Gastrocnemius medialis (tissue), 4 donors: ENCODE measurements around the gene WDR87. TPM values are rescaled to one million over a fixed set of nuclear protein-coding genes. Genes with fewer than 3 reads are reported as not detected.
"Not testable (repeated sequence)": the region's sequence is repeated elsewhere in the genome, so short reads cannot be mapped to it uniquely, and the experiment has no call there.

Experiments
- ATAC-seq, 2 donors: fragments of 150-250 bp; one replicate each; pipeline ENCODE4 v1.9.1; 2016
- DNase-seq, 2 donors: peaks; one replicate each; pipeline ENCODE4 v3.0.0-alpha.2; 2019
- H3K27ac ChIP-seq, 4 donors: fragments of 200-600 bp; sonication (generic); 1 replicate in 1 of 4; 2 replicates in 3 of 4; pipeline ENCODE4 v1.5.1; 2016 to 2018; ENCODE audit warnings: mild to moderate bottlenecking in 2 of 4, moderate library complexity in 1 of 4
- H3K27me3 ChIP-seq, 3 donors: fragments of 200-600 bp; sonication (generic) in 2 of 3; 1 replicate in 1 of 3; 2 replicates in 2 of 3; pipeline versions ENCODE4 v1.5.1 to v1.6.0; 2016 to 2019; ENCODE audit warnings: mild to moderate bottlenecking in 1 of 3, moderate library complexity in 1 of 3
- H3K36me3 ChIP-seq, 2 donors: fragments of 200-600 bp; sonication (generic) in 1 of 2; one replicate each; pipeline ENCODE4 v1.5.1; 2017 to 2018
- H3K4me1 ChIP-seq, 2 donors: fragments of 200-600 bp; sonication (generic) in 1 of 2; one replicate each; pipeline ENCODE4 v1.5.1; 2016 to 2017; ENCODE audit warnings: mild to moderate bottlenecking in 2 of 2
- H3K4me3 ChIP-seq, 4 donors: fragments of 200-600 bp; sonication (generic) in 3 of 4; 1 replicate in 1 of 4; 2 replicates in 3 of 4; pipeline ENCODE4 v1.5.1; 2016 to 2019; ENCODE audit warnings: mild to moderate bottlenecking in 2 of 4
- H3K9me3 ChIP-seq, 3 donors: fragments of 200-600 bp; sonication (generic) in 2 of 3; 1 replicate in 1 of 3; 2 replicates in 2 of 3; pipeline ENCODE4 v1.5.1; 2016 to 2019
- POLR2A ChIP-seq, 2 donors: fragments of 450-650 bp; IDR thresholded peaks; one replicate each; pipeline ENCODE4 v1.6.1; 2017; ENCODE audit warnings: antibody characterized with exemption in 2 of 2, mild to moderate bottlenecking in 2 of 2, moderate library complexity in 2 of 2
- in situ Hi-C, 4 donors: fragments of 200-750 bp; cut with MboI; loops; one replicate each; pipeline versions ENCODE4 v1.15.0 to v1.8.0; 2017; ENCODE audit warnings: low sequenced_read_pairs in 4 of 4
- intact Hi-C: fragments of 100-400 bp; cut with DNase I; formaldehyde crosslinking; loops from one replicate; pipeline ENCODE4 v1.15.1; 2023; ENCODE audit warnings: low total_unique reads
- total RNA-seq, 4 donors: library from RNA; depleted of rRNA; stranded (reverse); fragments of >200 nt; gene quantifications; one replicate each; pipeline versions ENCODE4 v1.1.0 to v1.2.3, GENCODE V29; 2016
- TF ChIP-seq, protein P1 (sequence below), 5 experiments: fragments of 450-650 bp in 3 of 5; fragments of 200-600 bp in 2 of 5; sonication (generic) in 2 of 5; IDR thresholded peaks in 4 of 5; conservative IDR thresholded peaks in 1 of 5; 1 replicate in 4 of 5; 2 replicates in 1 of 5; pipeline ENCODE4 v1.5.1; 2016 to 2019; ENCODE audit warnings: antibody characterized with exemption in 5 of 5, mild to moderate bottlenecking in 3 of 5, moderate library complexity in 3 of 5

WDR87 gene
- total RNA-seq, 4 donors from 2014 or later: not detected

DNA sequence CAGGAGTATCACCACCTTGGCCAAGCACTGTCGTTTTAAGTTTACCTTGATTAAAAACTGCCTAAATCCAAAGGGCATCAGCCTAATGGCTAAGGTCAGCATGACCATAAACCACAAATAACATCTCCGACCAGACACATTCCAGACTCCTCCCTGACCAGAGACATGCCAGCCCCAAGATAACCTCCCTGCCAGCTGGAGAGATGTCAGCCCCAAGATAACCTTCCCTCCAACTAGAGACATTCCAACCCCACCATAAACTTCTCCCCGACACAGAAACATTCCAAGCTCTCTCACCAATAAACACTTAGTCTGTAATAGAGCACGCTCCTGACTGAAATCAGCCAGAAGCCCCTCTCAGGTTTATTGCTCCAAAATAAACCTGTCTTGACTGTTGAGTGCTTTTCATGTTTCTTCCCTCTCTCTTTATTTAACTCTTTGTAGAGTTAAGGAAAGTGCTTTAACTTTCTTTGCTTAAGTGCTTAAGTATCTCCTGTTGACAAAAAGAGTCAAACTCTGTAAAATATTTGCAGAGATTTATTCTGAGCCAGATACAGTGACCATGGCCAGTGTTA, 36.5 kb downstream of the WDR87 start:
- no peak for TF ChIP-seq POLR2A (IDR thresholded peaks at IDR 0.05)
- TF ChIP-seq, protein P1, sequence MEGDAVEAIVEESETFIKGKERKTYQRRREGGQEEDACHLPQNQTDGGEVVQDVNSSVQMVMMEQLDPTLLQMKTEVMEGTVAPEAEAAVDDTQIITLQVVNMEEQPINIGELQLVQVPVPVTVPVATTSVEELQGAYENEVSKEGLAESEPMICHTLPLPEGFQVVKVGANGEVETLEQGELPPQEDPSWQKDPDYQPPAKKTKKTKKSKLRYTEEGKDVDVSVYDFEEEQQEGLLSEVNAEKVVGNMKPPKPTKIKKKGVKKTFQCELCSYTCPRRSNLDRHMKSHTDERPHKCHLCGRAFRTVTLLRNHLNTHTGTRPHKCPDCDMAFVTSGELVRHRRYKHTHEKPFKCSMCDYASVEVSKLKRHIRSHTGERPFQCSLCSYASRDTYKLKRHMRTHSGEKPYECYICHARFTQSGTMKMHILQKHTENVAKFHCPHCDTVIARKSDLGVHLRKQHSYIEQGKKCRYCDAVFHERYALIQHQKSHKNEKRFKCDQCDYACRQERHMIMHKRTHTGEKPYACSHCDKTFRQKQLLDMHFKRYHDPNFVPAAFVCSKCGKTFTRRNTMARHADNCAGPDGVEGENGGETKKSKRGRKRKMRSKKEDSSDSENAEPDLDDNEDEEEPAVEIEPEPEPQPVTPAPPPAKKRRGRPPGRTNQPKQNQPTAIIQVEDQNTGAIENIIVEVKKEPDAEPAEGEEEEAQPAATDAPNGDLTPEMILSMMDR (IDR thresholded peaks at IDR 0.05 in 4 of 5, conservative IDR thresholded peaks at IDR 0.05 in 1 of 5): no peak
- DNase-seq: no peak

DNA sequence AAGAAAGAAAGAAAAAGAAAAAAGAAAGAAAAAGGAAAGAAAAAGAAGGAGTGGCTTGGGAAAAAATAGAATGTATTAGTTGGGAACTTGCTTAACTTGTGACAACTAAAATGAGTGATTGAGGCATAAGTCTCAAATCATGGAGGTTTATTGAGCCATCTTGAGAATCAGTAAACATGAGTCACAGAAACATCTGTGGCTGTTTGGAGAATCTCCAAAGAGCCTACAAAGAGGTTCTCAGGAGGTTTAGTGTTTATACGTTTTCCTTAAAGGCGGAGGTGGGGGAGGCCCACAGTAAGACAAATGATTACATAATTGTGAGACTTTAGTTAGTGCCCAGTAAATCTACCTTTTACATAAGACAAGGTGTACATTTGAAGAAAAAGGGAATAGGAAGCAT, 38.6 kb downstream of the WDR87 start:
- ATAC-seq (no peak), DNase-seq (no peak)
- H3K9me3 ChIP-seq: no peaks in the 10 kb centered on the region
- intact Hi-C loops (no loop called here), in situ Hi-C loops (no loop called here)
- H3K4me3 ChIP-seq: no peak overlapping the region
- H3K27ac ChIP-seq: no peak overlapping the region
- no peaks in the 10 kb centered on the region for H3K36me3 ChIP-seq
- H3K27me3 ChIP-seq: no peaks in the 10 kb centered on the region
- no peak for TF ChIP-seq POLR2A (IDR thresholded peaks at IDR 0.05)
- TF ChIP-seq, protein P1 (IDR thresholded peaks at IDR 0.05 in 4 of 5, conservative IDR thresholded peaks at IDR 0.05 in 1 of 5): no peak
- no peaks in the 10 kb centered on the region for H3K4me1 ChIP-seq

More for the DNA sequence above, 36.5 kb downstream of the WDR87 start:
- in situ Hi-C loops (no loop called here), intact Hi-C loops (no loop called here)
- H3K27me3 ChIP-seq: no peaks in the 10 kb centered on the region
- H3K4me3 ChIP-seq: no peak overlapping the region
- H3K4me1 ChIP-seq: no peaks in the 10 kb centered on the region
- no peaks in the 10 kb centered on the region for H3K9me3 ChIP-seq
- no peak overlapping the region for H3K27ac ChIP-seq
- ATAC-seq: no peak
- H3K36me3 ChIP-seq: no peaks in the 10 kb centered on the region

DNA sequence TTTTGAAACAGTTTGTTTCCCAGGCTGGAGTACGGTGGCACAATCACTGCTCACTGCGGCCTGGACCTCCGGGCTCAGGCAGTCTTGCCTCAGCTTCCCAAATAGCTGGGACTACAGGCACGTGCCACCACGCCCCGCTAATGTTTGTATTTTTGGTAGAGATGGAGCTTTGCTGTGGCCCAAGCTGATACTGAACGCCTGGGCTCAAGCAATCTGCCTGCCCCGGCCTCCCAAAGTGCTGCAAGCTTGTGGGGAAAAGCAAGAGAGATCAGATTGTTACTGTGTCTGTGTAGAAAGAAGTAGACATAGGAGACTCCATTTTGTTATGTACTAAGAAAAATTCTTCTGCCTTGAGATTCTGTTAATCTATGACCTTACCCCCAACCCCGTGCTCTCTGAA, 40.5 kb downstream of the WDR87 start:
- H3K36me3 ChIP-seq, intact Hi-C loops, H3K4me1 ChIP-seq, ATAC-seq, in situ Hi-C loops, H3K27me3 ChIP-seq, H3K9me3 ChIP-seq, H3K4me3 ChIP-seq, H3K27ac ChIP-seq, DNase-seq: not testable (repeated sequence)

DNA sequence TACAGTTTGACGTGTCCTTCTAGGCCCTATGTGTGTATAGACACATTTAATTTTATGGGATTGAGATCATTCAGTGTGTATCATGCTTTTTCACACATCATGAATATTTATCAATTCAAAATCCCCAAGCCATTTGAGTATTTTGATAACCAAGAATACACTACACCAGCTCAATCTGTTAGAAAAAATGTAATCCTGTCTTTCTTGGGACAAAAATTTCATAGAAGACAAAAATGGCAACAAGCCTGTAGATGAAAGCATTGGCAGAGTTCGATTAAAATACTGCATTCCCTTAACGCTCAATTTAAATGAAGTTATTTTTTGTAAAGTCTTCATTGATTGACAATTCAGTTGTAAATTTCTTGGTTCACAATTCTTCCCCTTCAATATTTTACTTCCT, 41.9 kb downstream of the WDR87 start:
- TF ChIP-seq, protein P1 (IDR thresholded peaks at IDR 0.05 in 4 of 5, conservative IDR thresholded peaks at IDR 0.05 in 1 of 5): no peak
- no peak for TF ChIP-seq POLR2A (IDR thresholded peaks at IDR 0.05)
- no peaks in the 10 kb centered on the region for H3K36me3 ChIP-seq
- H3K27me3 ChIP-seq: no peaks in the 10 kb centered on the region
- intact Hi-C loops (no loop called here), in situ Hi-C loops (no loop called here)
- no peak for DNase-seq
- no peak overlapping the region for H3K4me3 ChIP-seq
- no peaks in the 10 kb centered on the region for H3K4me1 ChIP-seq
- no peak overlapping the region for H3K27ac ChIP-seq
- no peak for ATAC-seq
- H3K9me3 ChIP-seq: no peaks in the 10 kb centered on the region

DNA sequence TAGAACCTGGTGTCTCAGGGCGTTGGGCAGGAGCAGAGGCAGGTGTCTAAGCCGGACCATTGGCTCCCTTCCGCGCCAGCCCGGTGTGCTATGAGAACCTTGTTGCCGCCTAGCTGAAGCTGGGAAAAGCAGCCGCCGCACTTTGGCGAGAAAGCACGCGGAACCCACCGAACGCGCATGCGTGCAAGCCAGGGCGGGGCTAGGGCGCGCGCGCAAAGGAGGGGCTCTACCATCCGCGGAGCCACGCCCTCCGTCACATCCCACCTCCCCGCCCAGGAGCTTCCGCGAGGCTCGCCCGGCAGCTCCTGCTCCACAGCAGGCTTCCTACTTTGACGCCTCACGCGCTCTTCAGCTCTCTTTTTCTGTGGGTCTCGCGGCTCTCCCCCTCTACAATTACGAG, 51.3 kb downstream of the WDR87 start:
- no peaks in the 10 kb centered on the region for H3K4me1 ChIP-seq
- H3K9me3 ChIP-seq: no peaks in the 10 kb centered on the region
- in situ Hi-C loops: no loop called here
- H3K27ac ChIP-seq: no peak overlapping the region
- H3K36me3 ChIP-seq: no peaks in the 10 kb centered on the region
- ATAC-seq: no peak
- TF ChIP-seq, protein P1 (IDR thresholded peaks at IDR 0.05 in 4 of 5, conservative IDR thresholded peaks at IDR 0.05 in 1 of 5): no peak
- TF ChIP-seq POLR2A (IDR thresholded peaks at IDR 0.05): no peak
- peaks cover 2 to 12% (median 11%) of the 10 kb centered on the region in 3 donors for H3K27me3 ChIP-seq
- intact Hi-C loops: no loop called here
- H3K4me3 ChIP-seq: no peak overlapping the region
- DNase-seq: no peak
